HepG2 (cell line): ENCODE measurements around the gene IFI27L2. TPM values are rescaled to one million over a fixed set of nuclear protein-coding genes. Genes with fewer than 3 reads are reported as not detected.

ENCODE experiments used
- ATAC-seq: fragments of 200-7000 bp; cut with Tn5 transposase; 3 replicates; pipeline ENCODE4 v1.9.1; 2020; ENCODE audit warnings: mild to moderate bottlenecking, moderate library complexity
- BruUV-seq: library from RNA; stranded (reverse); fragments of 400-500 nt; replicated peaks from 2 replicates; lab custom pipeline; 2021; lab: Mats Ljungman, UMichigan
- CTCF ChIA-PET: fragments of 300-600 bp; formaldehyde crosslinking; extraction: SDS; loops from one replicate; lab custom pipeline; 2021; ENCODE audit warnings: low total read pairs, inconsistent platforms, low intra/inter-chr PET ratio; lab: Yijun Ruan, JAX
- POLR2A ChIA-PET: fragments of 350-600 bp; sonication (Branson Sonifier 250); formaldehyde crosslinking; loops from one replicate; lab custom pipeline; 2020; ENCODE audit warnings: antibody characterized with exemption, inconsistent platforms; lab: Yijun Ruan, JAX
- DNase-seq: peaks from one replicate; pipeline ENCODE4 v3.0.0-alpha.2; 2015; ENCODE audit warnings: low spot score
- FAIRE-seq: peaks from 3 replicates; lab custom pipeline; 2011; peaks lifted over from hg19 to GRCh38; lab: Jason Lieb, UNC
- H2AFZ ChIP-seq: one replicate; pipeline ENCODE4 v1.6.1; 2011; ENCODE audit warnings: low read length, inconsistent platforms
- H3K27ac ChIP-seq: fragments of 300-600 bp; 3 replicates; pipeline ENCODE4 v1.8.0; 2011; ENCODE audit warnings: mixed run types, mild to moderate bottlenecking, mixed read lengths, low read length, inconsistent platforms; ENCODE audit not compliant: insufficient read depth; ENCODE audit errors: extremely low read length
- H3K27me3 ChIP-seq, 2 experiments: fragments of 200-600 bp in 1 of 2; 2 replicates in 1 of 2; 3 replicates in 1 of 2; pipeline versions ENCODE4 v1.6.0 to v1.8.0; 2011; ENCODE audit warnings: low read length in 2 of 2, mild to moderate bottlenecking in 2 of 2, moderate library complexity in 2 of 2, inconsistent platforms in 1 of 2; ENCODE audit not compliant: insufficient read depth in 2 of 2, control insufficient read depth in 1 of 2
- H3K36me3 ChIP-seq, 2 experiments: fragments of 200-600 bp in 1 of 2; replicated peaks in 1 of 2; 2 replicates in 1 of 2; 3 replicates in 1 of 2; pipeline versions ENCODE4 v1.5.1 to v1.8.0; 2011; ENCODE audit warnings: low read length in 2 of 2, inconsistent platforms in 1 of 2; ENCODE audit not compliant: insufficient read depth in 2 of 2, control insufficient read depth in 1 of 2
- H3K4me1 ChIP-seq: 2 replicates; pipeline ENCODE4 v1.5.1; 2012; ENCODE audit warnings: low read length, inconsistent platforms; ENCODE audit not compliant: insufficient read depth
- H3K4me2 ChIP-seq: 2 replicates; pipeline ENCODE4 v1.6.0; 2011; ENCODE audit warnings: low read depth, low read length, inconsistent platforms
- H3K4me3 ChIP-seq, 3 experiments: fragments of 200-600 bp in 1 of 3; sonication (generic), shearing (Covaris generic) in 1 of 3; replicated peaks in 1 of 3; 2 replicates each; pipeline ENCODE4 v1.5.1; 2011 to 2016; ENCODE audit warnings: low read length in 3 of 3, inconsistent platforms in 2 of 3, low read depth in 2 of 3, mild to moderate bottlenecking in 2 of 3, control low read depth in 1 of 3, mixed read lengths in 1 of 3; ENCODE audit not compliant: insufficient read depth in 1 of 3
- H3K79me2 ChIP-seq: one replicate; pipeline ENCODE4 v1.6.1; 2011; ENCODE audit warnings: low read length, inconsistent platforms; ENCODE audit not compliant: insufficient read depth
- H3K9ac ChIP-seq: 2 replicates; pipeline ENCODE4 v1.6.0; 2011; ENCODE audit warnings: mild to moderate bottlenecking, low read depth, low read length, inconsistent platforms; ENCODE audit not compliant: insufficient read depth
- H3K9me3 ChIP-seq: 2 replicates; pipeline ENCODE4 v1.5.1; 2012; ENCODE audit warnings: mild to moderate bottlenecking, low read length
- H4K20me1 ChIP-seq: 2 replicates; pipeline ENCODE4 v1.6.0; 2011; ENCODE audit warnings: inconsistent platforms, mild to moderate bottlenecking, low read length, moderate library complexity; ENCODE audit not compliant: insufficient read depth
- ARNT2 ChIP-seq: sonication (generic); formaldehyde crosslinking; IDR thresholded peaks from 2 replicates; pipeline ENCODE4 v1.8.0; 2022; ENCODE audit warnings: mild to moderate bottlenecking, low read depth, missing genetic modification reagents, moderate library complexity
- DNMT3B ChIP-seq: conservative IDR thresholded peaks from 2 replicates; pipeline ENCODE4 v1.6.1; 2016; ENCODE audit warnings: missing biosample characterization, control low read depth
- HOXA5 ChIP-seq: sonication (generic); formaldehyde crosslinking; IDR thresholded peaks from 2 replicates; pipeline ENCODE4 v1.4.0; 2020; ENCODE audit warnings: missing genetic modification reagents
- PCBP1 ChIP-seq: fragments of 200-400 bp; formaldehyde crosslinking; IDR thresholded peaks from 2 replicates; pipeline ENCODE4 v1.6.1; 2017; ENCODE audit warnings: mild to moderate bottlenecking, low read depth, low read length, borderline replicate concordance
- SRY ChIP-seq: sonication (generic); formaldehyde crosslinking; IDR thresholded peaks from 2 replicates; pipeline ENCODE4 v1.8.0; 2022; ENCODE audit warnings: mild to moderate bottlenecking, missing genetic modification reagents
- STAT5B ChIP-seq: sonication (generic); formaldehyde crosslinking; IDR thresholded peaks from 2 replicates; pipeline ENCODE4 v1.4.0; 2020; ENCODE audit warnings: missing genetic modification reagents
- THAP9 ChIP-seq: sonication (generic); formaldehyde crosslinking; IDR thresholded peaks from 2 replicates; pipeline ENCODE4; 2020; ENCODE audit warnings: missing genetic modification reagents, mild to moderate bottlenecking, borderline replicate concordance
- ZNF672 ChIP-seq: sonication (generic); formaldehyde crosslinking; IDR thresholded peaks from 2 replicates; pipeline ENCODE4 v1.8.1; 2022; ENCODE audit warnings: missing genetic modification reagents
- ZNF703 ChIP-seq: sonication (generic); formaldehyde crosslinking; IDR thresholded peaks from 2 replicates; pipeline ENCODE4 v1.5.1; 2020; ENCODE audit warnings: missing genetic modification reagents, mild to moderate bottlenecking, moderate library complexity, borderline replicate concordance
- ZNF777 ChIP-seq: sonication (generic); formaldehyde crosslinking; IDR thresholded peaks from 2 replicates; pipeline ENCODE4 v1.4.0; 2020; ENCODE audit warnings: missing genetic modification reagents
- ZSCAN9 ChIP-seq: IDR thresholded peaks from 2 replicates; pipeline ENCODE4 v1.6.1; 2016; ENCODE audit warnings: borderline replicate concordance
- WGBS: methylation state at CpG from one replicate; pipeline ENCODE4 v1.1.6; 2017; ENCODE audit warnings: low lambda C conversion rate; 5-methylcytosine and 5-hydroxymethylcytosine counted together
- in situ Hi-C: cut with HindIII; loops from 2 replicates; pipeline ENCODE4 v1.10.0; 2017; ENCODE audit warnings: low pct_unique_long_range_greater_than_20kb; ENCODE audit not compliant: extremely low pct_ligation_motif_present
- intact Hi-C: fragments of 100-400 bp; cut with micrococcal nuclease; formaldehyde crosslinking; loops from one replicate; pipeline ENCODE4 v1.10.0; 2022; ENCODE audit not compliant: unreplicated experiment
- polyA plus RNA-seq, 8 experiments: library from polyadenylated mRNA; depleted of rRNA in 3 of 8; stranded (reverse) in 7 of 8; unstranded in 1 of 8; fragments of >200 nt; fragmentation: Illumina TruSeq in 4 of 8; extraction: Trizol in 4 of 8; gene quantifications; 2 replicates each; pipeline versions ENCODE4 v1.2.1 to v1.2.3, GENCODE V29; 2011 to 2016; ENCODE audit warnings: low read depth in 4 of 8, missing spikeins in 1 of 8, mixed read lengths in 1 of 8; ENCODE audit not compliant: insufficient read depth in 1 of 8
- total RNA-seq, 5 experiments: library from RNA; depleted of rRNA; stranded (reverse); fragments of >200 nt; fragmentation: Illumina TruSeq; extraction: Trizol; gene quantifications; 2 replicates each; pipeline ENCODE4 v1.2.3, GENCODE V29; 2016; ENCODE audit warnings: low read depth in 1 of 5
- TF ChIP-seq, protein P1 (sequence below): sonication (generic); formaldehyde crosslinking; IDR thresholded peaks from 2 replicates; pipeline ENCODE4 v1.4.0; 2020; ENCODE audit warnings: mild to moderate bottlenecking, missing genetic modification reagents
- TF ChIP-seq, protein P2 (sequence below): sonication (generic); formaldehyde crosslinking; IDR thresholded peaks from 2 replicates; pipeline ENCODE4 v1.8.1; 2023; ENCODE audit warnings: mild to moderate bottlenecking, moderate library complexity, missing genetic modification reagents
- TF ChIP-seq, protein P3 (sequence below): sonication (generic); formaldehyde crosslinking; IDR thresholded peaks from 2 replicates; pipeline ENCODE4 v1.8.0; 2023; ENCODE audit warnings: mild to moderate bottlenecking, missing genetic modification reagents
- TF ChIP-seq, protein P4 (sequence below): sonication (generic); formaldehyde crosslinking; IDR thresholded peaks from 2 replicates; pipeline ENCODE4 v1.5.0; 2020; ENCODE audit warnings: missing genetic modification reagents

The IFI27L2 gene
- total and polyA plus RNA-seq, 2 of the 13 experiments (the other 11 are each of a cell fraction or from before 2014, with no cell fraction given): 4.3 to 4.8 TPM

- POLR2A ChIA-PET: interaction anchor here (1.2 to 3.8 kb wide), 5 partner anchors 104 to 439 kb away, joined by 3 to 37 read pairs (median 4); partner anchors contain the start of genes SERPINA10 and SERPINA3
- TF ChIP-seq ZSCAN9 (CRISPR knock-in tag) (no peak), SRY (peak; percentile 29; the same call in 1 of the 2 replicates), STAT5B (no peak), ARNT2 (CRISPR knock-in tag) (no peak), ZNF777 (CRISPR knock-in tag) (peak; percentile 86; the same call in 1 of the 2 replicates), ZNF672 (no peak), PCBP1 (no peak), THAP9 (0 out of 2 replicates have a peak, but pooled peaks have one; percentile 20), DNMT3B (0 out of 2 replicates have a peak, but pooled peaks have one; percentile 35), ZNF703 (CRISPR knock-in tag) (no peak), HOXA5 (CRISPR knock-in tag) (no peak)
- TF ChIP-seq, protein P1, sequence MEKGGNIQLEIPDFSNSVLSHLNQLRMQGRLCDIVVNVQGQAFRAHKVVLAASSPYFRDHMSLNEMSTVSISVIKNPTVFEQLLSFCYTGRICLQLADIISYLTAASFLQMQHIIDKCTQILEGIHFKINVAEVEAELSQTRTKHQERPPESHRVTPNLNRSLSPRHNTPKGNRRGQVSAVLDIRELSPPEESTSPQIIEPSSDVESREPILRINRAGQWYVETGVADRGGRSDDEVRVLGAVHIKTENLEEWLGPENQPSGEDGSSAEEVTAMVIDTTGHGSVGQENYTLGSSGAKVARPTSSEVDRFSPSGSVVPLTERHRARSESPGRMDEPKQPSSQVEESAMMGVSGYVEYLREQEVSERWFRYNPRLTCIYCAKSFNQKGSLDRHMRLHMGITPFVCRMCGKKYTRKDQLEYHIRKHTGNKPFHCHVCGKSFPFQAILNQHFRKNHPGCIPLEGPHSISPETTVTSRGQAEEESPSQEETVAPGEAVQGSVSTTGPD (CRISPR knock-in tag): no peak
- TF ChIP-seq, protein P2, sequence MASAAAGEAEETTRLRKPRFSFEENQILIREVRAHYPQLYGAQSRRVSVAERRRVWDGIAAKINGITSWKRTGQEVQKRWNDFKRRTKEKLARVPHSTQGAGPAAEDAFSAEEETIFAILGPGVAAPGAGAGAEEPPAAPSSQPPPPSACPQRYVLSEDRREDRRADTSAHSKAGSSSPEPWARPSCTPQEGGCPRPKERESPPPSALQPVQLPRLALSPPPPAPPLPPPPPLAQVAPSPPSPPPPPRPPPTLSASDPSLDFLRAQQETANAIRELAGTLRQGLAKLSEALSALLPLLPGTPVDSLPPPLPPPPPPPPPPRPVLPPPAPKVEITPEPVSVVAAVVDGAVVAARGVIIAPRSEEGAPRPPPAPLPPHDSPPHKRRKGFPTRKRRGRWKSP (CRISPR knock-in tag): 0 out of 2 replicates have a peak, but pooled peaks have one; percentile 9
- TF ChIP-seq, protein P3, sequence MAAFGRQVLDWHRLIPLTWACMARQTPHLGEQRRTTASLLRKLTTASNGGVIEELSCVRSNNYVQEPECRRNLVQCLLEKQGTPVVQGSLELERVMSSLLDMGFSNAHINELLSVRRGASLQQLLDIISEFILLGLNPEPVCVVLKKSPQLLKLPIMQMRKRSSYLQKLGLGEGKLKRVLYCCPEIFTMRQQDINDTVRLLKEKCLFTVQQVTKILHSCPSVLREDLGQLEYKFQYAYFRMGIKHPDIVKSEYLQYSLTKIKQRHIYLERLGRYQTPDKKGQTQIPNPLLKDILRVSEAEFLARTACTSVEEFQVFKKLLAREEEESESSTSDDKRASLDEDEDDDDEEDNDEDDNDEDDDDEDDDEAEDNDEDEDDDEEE: 0 out of 2 replicates have a peak, but pooled peaks have one; percentile 2
- TF ChIP-seq, protein P4, sequence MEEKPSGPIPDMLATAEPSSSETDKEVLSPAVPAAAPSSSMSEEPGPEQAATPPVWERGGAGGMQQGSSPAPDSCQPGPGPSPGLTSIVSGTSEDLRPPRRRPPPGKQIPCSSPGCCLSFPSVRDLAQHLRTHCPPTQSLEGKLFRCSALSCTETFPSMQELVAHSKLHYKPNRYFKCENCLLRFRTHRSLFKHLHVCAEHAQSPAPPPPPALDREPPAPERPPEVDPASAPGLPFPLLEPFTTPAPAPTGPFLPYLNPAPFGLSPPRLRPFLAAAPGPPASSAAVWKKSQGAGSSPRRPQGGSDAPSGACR (CRISPR knock-in tag): 0 out of 2 replicates have a peak, but pooled peaks have one; percentile 62
Observed at GRCh38 chr14:94173471-94173884, 44.1 kb upstream of the IFI27L2 start.

More at GRCh38 chr14:94173471-94173884, 44.1 kb upstream of the IFI27L2 start:
- FAIRE-seq (no peak), ATAC-seq (peak; percentile 6), DNase-seq (no peak)
- Histone ChIP-seq H3K4me1 (peaks cover 39% of the 10 kb centered on the region), H3K4me2 (peak overlapping the region; percentile 82), H3K4me3 (peak overlapping the region; percentile 69 to 84 (median 79)), H4K20me1 (no peaks in the 10 kb centered on the region), H2AFZ (peak overlapping the region; percentile 28), H3K27me3 (peaks cover 0 to 7% of the 10 kb centered on the region in 2 experiments; a peak in 3 of 5 replicates), H3K79me2 (peaks cover 8% of the 10 kb centered on the region), H3K9ac (peak overlapping the region; percentile 58), H3K9me3 (no peaks in the 10 kb centered on the region), H3K36me3 (no peaks in the 10 kb centered on the region), H3K27ac (peak overlapping the region; percentile 54)
- BruUV-seq: no TSS peak
- WGBS: 2% methylated on average over 15 of the region's 20 CpGs
- in situ Hi-C loops (no loop called here), intact Hi-C loops (no loop called here)
- CTCF ChIA-PET: no interaction called here
